Stimulated activated CD4-positive, alpha-beta T cell treated with anti-CD3 and anti-CD28 coated beads, TNF-alpha, amount 100 ng/mL, for 1 hour (primary cell): ENCODE results near the gene CFAP46.
A peak's percentile ranks its signal among the peaks of the same experiment; 100 is the strongest.
"Not testable (repeated sequence)": the region's sequence is repeated elsewhere in the genome, so short reads cannot be mapped to it uniquely, and the experiment has no call there.

Source experiments
- DNase-seq, 3 donors: peaks; one replicate each; pipeline ENCODE4 v3.0.0-alpha.2; 2020; ENCODE audit warnings: low read depth in 3 of 3, low spot score in 1 of 3

Gene CFAP46

DNA sequence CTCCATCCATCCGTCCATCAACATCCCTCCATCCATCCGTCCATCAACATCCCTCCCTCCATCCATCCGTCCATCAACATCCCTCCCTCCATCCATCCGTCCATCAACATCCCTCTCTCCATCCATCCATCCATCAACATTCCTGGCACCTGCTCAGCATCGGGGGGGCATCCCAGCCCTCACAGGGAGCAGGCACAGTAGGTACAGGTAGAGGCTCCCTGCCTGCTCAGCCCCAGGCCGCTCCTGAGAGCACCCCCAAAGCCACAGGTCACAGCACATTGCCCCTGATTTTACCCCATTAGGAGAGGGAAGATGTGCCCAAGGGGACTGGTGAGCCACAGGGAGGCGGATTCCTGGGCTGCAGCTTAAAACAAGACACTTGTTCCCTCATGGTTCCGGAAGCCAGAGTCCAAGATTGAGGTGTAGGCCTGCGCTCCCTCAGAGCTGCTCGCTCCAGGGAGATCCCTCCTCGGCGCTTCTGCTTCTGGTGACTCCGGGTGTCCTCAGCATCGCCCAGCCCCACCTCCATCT is 21.1 kb upstream of the CFAP46 start:
- DNase-seq: no peak

DNA sequence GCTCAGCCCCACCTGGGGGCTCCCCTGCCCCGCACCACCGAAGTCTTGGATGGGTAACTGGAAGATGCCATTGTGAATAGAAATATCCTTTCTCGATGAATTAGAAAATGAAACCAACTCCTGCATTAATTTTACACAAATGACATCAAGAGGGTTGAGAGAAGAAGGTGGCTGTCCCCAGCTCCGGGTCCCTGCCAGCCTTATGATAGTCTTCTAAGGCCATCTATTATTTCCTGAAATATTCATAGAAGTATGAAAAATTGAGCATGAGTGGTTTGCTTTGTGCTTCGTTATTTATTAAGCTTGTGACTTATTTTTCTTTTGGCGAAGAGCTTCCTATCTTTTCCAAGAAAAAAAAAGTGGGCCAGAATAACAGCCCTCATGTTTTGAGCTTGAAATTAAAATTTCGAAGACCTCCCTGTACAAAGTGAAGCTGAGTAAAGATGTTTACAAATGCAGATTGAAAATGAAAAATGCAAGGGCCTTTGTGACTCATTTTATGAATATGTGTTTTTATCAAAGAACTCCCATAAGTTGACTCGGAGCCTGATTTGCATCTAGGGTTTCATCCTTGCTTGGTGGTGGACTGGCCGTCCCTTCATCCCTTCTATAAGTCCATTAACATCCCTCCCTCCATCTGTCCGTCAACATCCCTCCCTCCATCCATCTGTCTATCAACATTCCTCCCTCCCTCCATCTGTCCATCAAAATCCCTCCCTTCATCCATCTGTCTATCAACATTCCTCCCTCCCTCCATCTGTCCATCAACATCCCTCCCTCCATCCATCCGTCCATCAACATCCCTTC is 20.5 kb upstream of the CFAP46 start:
- DNase-seq: no peak

DNA sequence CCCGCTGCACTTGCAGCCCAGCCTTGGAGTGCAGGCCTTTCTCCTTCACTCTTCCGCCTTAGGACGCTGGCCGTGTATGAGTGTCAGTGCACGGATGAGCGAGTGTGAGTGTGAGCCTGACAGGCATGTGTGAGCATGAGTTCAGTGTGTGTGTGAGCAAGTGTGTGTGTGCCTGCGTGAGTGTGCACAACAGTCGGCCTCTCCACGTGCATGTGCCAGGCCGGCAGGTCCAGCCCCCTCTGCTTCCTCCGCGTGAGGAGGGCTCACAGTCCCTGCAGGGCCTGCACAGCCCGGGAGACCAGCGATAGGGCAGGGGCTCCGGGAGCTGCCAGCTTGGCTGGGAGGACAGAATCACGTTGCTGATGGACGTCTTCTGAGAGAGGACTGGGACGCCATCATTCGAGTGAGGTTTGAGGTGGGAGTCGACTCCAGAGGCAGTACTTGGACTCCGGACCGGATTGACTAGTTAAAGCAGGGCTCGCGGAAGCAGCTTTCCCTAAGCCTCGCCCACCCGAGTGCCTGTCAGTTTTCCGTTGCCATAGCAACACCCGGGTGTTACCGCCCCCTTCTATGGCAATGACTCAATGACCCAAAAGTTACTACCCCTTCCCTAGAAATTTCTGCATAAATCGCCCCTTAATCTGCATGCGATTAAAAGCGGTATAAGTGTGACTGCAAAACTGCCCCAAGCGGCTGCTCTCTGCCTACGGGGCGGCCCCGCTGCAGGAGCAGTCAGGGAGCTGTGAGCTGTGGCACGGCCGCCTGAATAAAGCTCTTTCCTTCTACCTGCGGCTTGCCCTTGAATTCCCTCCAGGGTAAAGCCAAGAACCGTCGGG is 19.6 kb upstream of the CFAP46 start:
- DNase-seq: peak in 2 of 3 donors; percentile 15 to 48

DNA sequence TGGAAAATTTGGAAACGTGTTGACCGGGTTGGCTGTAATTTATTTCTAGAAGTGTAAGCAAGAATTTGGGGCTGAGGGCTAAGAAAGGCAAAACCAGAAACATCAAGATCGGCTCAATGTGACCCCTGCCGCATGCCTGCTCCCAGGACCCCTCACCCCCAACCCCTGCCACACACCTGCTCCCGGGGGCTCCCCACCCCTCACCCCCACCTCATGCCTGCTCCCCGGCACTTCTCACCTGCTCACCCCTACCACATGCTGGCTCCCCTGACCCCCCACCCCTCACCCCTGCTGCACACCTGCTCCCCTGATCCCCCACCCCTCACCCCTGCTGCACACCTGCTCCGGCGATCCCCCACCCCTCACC is 19.0 kb upstream of the CFAP46 start:
- no peak for DNase-seq

DNA sequence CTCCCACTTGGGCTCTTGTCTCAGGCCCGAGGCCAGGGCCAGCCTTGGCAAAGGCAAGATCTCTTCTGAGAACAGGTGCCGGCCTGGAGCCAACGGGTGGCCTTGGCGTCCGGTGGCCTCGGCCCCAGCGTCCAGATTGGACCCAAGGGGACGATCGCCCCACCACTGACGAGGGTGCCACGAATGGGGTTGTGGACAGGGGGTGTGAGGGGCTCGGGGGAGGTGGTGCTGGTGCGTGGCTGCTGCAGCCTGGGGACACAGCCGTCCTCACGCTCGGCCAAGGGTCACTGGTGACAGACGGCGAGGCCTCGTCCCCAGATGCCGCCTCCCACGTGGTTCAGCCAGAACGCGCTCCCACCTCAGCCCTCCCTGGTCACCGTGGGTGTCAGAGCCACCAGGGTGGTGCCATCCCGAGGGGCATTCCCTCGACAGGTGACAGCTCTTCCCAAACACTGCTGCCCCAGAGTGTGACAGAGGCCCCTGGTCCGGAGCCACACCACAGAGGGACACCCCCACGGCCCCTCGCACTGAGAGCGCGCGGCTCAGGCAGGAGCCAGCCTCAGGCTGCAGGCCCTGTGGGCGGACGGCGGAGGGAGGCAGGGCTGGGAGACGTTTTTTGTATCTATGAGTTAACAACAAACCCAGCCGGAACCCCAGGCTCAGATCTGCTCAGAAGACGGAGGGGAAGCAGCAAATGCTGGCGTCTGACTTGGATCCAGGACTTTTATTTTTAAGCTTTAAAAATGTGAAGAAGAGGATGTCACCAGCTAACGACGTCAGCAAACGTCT is 18.5 kb upstream of the CFAP46 start:
- DNase-seq: no peak

DNA sequence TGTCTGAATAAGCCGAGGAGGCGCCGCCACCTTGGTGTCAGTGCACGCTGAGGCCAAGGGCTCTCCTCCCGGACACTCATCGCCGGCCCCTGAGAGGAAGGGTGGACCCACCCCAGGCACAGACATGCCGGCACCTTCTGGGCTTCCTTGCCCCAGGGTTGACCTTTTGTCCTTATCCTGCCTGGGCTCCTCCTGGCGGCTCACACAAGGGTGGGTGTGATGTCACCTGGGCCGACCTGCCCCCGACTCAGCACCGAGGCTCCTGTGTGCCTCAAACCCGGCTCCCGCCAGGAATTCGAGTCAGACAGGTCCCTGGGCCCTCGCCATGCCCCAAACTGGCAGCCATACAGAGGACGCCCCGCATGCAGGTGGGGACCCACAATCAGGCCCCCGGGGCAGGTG is 17.7 kb upstream of the CFAP46 start:
- DNase-seq: no peak

DNA sequence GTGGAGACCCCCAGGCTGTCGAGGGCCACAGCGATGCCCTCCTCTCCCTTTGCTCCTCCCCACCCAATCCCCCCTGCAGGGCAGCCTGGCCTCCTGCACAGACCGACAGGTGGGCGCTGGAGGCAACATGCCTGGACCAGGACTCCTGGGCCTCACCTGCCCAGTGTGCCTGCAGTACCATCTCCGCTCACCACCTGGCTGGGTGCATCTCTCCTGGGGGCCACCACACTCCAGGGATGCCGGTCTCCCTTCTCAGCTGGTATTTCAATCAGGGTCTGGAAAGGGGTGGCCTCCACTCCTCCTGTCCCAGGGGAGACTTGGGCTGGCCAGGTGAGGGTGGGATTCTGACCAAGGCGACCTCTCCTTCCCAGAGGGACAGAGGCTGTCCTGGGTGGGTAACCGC is 17.2 kb upstream of the CFAP46 start:
- DNase-seq: no peak

DNA sequence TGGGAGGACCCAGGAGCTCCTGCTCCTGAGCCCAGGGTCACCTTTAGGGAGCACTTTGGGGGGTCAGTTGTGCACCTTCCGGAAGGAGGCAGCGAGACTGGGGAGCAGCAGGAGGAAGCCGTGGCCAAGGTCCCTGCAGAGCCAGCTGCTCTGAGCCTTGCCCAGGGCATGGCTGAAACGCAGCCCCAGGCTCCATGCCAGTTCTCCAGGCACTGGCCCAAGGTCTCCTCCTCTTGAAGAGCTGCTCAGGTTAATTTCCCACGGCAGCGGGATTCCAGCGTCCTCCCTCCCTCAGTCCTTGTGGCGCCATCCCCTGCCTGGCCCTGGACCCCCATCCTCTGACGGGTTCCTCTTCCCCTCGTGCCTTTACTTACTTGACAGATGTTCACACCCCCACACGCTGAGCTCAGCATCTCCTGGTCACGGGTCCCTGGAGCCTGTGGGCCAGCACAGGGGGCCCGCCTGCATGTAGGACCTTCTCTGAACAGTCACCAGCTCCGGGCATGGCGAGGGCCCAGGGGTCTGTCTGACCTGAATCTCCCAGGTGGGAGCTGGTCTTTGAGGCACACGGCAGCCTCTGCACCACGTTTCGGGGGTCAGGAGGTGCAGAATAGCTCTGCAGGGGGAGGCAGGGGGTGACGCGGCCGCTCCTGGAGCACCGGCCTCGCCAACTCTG is 16.7 kb upstream of the CFAP46 start:
- DNase-seq: no peak

DNA sequence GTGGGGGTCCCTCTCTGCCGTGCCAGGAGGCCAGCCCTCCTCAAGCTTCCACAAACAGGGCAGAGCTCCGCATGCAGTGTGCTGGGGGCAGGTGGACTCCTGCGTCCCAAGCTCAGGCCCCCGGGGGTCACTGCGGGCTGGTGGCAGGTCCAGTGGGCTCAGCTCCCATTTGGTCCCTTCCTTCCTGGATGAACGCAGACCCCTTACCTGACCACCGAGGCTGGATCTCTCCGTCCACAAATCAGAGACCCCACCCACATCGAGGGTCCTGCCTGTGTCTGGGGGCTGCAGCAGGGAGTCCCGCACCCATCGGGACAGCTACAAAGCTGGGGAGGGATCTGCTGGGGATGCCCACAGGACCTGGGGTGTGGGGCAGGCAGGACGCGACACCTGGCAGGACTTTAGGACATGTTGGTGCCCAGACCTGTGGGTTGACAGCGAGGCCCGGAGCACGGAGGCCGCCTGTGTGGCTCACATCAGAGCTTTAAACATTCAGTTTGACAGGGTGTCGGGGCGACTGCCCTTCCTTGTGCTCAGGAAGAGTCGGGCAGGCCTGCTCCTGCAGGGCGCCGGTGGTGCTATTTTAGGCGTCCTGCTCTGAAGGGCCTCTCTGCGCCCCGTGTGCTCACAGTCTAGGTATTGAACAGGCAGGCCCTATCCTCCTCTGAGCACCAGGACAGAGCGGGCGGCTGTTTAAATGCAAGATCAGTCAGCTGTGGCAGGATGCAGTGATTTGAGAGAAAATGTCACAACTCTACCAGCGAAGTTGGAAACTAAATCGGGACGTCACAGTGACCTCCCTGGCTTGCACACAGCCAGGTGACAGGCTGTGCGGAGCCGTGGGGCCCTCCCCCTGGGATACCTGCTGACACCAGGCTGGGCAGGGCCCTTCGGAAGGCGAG is 15.9 kb upstream of the CFAP46 start:
- DNase-seq: no peak

DNA sequence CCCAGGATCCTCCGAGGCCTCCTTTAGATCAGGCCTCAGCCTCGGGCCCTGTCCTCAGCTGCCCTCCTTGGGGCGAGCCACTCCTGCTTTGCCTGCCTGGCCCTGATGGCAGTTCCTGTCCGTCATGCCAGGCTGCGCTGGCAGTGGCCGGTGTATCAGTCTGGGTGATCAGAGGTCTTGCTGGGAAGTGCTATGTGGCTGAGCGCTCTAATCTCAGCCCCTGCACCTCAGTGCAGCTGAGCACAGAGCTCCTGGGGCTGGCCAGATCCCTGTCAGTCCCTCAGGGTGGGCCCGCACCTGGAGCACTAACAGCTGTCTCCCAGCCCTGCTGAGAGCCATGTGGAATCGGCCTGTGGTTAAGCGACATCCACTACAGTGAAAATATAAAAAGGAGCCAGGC is 14.8 kb upstream of the CFAP46 start:
- DNase-seq: no peak

DNA sequence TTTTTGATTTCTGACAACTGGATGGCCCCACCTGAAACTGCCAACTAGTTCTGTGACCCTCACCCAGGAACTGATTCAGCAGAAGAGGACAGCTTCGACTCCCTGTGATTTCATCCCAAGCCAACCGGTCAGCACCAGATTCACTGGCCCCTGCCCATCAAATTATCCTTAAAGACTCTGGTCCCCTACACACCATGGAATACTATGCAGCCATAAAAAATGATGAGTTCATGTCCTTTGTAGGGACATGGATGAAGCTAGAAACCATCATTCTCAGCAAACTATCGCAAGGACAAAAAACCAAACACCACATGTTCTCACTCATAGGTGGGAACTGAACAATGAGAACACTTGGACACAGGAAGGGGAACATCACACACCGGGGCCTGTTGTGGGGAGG is 13.9 kb upstream of the CFAP46 start:
- DNase-seq: not testable (repeated sequence)

DNA sequence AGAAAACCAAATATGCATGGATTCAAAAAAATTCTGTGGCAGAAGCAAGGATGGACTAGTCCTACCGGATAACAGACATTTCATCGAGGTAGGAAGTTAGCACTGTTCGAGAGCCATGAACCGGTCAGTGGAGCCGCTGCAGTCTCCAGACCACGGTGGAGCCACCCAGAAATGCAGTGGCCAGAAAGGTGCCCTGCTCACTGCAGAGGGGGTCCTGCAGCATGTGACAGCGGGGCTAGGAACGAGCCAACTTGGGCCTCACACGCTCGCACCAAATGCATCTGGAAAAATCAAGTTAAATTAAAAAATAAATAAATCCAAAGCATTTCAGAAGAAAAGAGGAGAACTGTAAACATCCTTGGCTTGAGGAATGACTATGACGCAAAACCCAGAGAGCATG is 13.1 kb upstream of the CFAP46 start:
- DNase-seq: no peak

DNA sequence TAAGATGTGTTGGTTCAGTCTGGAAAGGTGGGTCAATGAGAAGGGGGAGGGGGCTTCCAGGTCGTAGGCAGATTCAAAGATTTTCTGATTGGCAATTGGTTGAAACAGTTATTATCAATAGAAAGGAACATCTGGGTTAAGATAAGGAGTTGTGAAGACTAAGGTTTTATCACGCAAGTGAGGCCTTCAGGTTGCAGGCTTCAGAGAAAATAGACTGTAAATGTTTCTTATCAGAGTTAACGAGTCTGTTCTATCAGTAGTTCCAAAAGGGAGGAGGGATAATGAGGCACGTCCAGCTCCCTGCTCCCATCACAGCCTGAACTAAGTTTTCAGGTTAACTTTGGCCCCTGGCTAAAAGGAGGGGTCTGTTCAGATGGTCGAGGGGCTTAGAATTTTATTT is 11.1 kb upstream of the CFAP46 start:
- no peak for DNase-seq

DNA sequence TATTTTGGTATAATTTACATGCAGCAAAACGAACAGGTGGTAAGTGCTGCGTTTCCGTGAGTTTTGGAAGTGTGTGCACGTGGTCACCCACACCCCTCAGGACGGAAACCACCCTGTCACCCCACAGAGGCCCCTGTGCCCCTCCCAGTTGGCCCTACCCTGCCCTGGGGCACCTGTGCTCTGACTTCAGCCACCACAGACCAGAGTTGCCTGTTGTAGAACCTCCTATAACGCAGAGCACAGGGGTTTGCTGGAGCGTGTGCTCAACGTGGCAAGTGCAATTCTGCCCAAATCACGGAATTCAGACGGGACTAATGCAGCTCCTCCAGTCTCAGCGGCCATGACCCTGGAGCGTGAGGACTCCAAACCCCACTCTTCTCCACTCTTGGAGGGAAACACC is 9.6 kb upstream of the CFAP46 start:
- DNase-seq: no peak

DNA sequence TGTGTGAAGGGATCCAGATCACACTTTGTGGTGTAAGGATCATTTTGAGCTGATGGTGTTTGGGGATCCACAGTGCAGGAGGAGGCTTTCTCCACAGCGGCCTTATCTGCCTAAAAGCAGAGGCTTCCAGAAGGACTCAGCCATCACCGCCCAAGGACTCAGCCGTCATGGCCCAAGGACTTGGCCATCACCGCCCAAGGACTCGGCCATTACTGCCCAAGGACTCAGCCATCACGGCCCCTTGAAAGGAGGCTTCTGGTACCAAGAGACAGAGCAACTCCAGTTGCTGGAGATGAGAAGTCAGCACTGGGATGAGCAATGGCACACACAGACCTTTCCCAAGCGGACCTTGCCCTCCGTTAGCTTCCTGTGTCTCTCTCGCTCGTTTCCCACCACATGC is 6.0 kb upstream of the CFAP46 start:
- DNase-seq: no peak

DNA sequence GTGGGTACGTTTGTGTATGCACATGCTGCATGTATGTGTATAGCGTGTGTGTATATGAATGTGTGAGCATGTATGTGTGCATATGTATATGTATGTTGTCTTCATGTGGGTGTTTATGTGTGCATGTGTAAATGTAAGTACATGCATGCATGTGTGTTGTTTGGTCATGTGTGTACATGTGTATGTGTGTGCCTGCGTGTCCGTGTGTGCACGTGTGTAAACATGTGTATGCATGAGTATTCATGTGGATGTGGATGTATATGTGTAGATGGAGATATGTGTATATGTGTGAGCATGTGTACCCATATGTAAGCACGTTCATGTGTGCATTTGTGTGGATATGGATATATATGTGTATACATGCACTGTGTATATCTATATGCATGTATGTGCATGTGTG is 5.5 kb upstream of the CFAP46 start:
- no peak for DNase-seq

DNA sequence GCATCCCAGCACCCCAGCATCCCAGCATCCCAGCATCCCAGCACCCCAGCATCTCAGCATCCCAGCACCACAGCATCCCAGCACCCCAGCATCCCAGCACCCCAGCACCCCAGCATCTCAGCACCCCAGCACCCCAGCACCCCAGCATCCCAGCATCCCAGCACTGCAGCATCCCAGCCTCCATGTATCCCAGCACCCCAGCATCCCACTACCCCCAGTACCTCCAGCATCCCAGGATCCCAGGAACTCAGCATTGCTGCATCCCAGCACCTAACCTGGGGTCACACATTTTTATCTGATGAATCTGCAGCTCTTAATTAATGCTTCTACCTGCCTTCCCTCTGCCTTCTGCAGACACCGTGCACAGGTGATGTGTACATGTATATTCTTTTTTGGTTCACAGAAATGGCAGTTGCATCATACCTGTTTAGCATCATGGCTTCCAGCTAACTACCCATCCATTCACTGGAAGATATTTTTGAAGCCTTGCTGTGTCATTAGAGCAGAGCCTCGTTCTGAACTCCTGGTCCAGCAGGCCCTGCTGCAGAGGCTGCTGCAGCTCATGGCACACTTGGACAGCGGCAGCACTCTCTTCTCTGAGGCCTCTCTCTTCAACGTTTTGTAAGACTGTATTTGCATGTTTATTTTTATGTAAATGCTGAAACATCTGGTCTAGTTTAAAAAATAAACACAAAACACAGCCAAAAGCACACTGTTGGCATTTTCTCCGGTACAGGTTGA is 4.6 kb upstream of the CFAP46 start:
- no peak for DNase-seq

DNA sequence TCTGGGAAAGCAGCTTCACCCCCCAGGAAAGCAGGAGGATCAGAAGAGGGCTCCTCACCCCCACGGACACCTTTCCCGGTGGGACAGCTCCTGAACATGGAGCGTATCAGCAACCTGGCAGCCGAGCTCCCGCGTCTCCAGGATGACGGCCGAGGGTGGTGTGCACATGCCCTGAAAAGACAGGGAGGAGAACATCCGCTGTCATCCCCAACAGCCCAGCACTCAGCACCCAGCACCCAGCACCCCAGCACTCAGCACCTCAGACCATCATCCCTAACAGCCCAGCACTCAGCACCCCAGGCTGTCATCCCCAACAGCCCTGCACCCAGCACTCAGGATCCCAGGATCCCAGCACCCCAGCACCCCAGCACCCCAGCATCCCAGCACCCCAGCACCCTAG is 3.9 kb upstream of the CFAP46 start:
- DNase-seq: no peak

DNA sequence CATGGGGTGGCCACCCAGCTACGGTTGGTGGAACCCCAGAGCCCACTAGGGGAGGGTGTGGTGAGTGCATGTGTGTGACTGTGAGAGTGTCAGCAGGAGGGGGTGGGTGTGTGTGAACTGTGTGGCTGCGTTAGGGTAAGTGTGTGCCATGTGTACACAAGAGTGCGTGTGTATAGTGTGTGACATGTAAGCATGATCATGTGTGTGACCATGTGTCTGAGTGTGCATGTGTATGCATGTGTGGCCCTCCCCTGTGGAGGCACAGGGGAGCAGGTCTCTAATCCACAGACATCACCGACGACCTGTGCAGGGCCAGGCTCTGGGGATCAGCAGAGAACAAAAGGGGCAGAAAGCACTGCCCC is 3.5 kb upstream of the CFAP46 start:
- no peak for DNase-seq
